Activated T-helper 1 cell treated with anti-CD3 and anti-CD28 coated beads, Interleukin-2, amount 50 U/mL, for 16 hours (primary cell): ENCODE results near the gene FAM181B.

Experiments used
- DNase-seq, 2 donors: peaks; one replicate each; pipeline ENCODE4 v3.0.0-alpha.2; 2020; ENCODE audit warnings: low read depth in 1 of 2, low spot score in 1 of 2

The FAM181B gene, protein sequence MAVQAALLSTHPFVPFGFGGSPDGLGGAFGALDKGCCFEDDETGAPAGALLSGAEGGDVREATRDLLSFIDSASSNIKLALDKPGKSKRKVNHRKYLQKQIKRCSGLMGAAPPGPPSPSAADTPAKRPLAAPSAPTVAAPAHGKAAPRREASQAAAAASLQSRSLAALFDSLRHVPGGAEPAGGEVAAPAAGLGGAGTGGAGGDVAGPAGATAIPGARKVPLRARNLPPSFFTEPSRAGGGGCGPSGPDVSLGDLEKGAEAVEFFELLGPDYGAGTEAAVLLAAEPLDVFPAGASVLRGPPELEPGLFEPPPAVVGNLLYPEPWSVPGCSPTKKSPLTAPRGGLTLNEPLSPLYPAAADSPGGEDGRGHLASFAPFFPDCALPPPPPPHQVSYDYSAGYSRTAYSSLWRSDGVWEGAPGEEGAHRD

DNA sequence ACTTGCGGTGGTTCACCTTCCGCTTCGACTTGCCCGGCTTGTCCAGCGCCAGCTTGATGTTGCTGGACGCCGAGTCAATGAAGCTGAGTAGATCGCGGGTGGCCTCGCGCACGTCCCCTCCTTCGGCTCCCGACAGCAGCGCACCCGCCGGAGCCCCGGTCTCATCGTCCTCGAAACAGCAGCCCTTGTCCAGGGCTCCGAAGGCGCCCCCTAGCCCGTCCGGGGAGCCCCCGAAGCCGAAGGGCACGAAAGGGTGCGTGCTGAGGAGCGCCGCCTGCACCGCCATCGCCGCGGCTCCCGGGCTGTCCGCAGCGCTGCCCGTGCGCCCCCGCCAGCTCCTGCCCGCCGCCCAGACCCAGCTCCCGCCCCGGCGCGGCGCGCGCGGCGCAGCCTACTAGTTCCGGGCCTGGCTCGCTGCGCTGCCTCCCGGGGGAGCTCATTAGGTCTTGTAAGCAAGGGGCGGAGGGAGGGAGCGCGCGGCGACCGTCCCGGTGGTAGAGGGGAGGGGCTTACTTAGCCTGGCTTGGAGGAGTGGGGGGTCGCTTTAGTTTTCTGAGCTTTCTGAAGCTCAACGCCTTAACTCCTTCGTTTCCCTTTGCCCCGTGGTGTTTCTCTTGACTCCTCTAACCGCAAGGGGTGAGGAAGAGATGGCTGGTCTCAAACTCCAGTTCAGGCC, at the start of gene FAM181B:
Gene FAM181B (minus strand): TSS at position 421 of the 676 bp plus-strand sequence. CDS start 135 bp downstream, at position 286.
- no peak for DNase-seq

DNA sequence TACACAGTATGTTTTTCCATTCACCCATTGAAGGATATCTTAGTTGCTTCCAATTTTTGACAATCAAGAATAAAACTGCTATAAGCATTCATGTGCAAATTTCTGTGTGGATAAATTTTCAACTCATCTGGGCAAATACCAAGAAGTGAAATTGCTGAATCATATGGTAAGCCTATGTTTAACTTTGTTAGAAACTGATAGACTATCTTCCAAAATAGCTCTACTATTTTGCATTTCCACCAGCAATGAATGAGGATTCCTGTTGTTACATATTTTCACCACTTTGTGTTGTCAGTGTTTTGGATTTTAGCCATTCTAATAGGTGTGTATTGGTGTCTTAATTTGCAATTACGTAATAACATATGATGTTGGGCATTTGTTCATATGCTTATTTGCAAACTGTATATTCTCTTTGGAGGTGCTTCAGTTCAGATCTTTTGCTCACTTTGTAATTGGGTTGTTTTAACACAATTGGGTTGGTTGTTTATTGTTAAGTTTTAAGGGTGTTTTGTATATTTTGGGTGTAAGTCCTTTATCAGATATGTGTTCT, 49.2 kb upstream of the FAM181B start:
- DNase-seq: no peak

DNA sequence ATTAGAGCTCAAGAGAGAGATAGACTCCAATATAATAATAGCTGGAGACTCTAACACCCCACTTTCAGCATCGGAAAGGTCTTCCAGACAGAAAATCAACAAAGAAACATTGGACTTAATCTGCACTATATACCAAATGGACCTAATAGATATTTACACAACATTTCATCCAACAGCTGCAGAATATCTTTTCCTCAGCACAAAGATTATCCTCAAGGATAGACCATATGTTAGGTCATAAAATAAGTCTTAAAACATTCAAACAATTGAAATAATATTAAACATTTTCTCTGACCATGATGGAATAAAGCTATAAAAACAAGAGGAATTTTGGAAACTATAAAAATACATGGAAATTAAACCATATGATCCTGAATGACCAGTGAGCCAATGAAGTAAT, 45.1 kb upstream of the FAM181B start:
- DNase-seq: no peak

DNA sequence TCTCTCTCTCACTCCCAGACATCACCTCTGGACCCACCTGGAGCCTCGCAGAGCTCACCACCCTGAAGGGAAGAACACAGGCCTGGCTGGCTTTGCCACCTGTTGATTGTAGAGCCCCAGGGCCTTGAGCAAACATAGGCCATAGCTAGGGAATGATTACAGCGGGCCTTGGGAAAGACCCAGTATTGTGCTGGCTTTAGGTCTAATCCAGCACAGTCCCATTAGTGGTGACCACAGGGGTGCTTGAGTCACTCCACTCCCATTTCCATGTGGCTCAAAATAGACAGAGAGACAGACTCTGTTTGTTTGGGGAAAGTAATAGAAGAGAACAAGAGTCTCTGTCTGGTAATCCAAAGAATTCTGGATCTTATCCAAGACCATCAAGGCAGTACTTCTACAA, 42.7 kb upstream of the FAM181B start:
- DNase-seq: no peak

DNA sequence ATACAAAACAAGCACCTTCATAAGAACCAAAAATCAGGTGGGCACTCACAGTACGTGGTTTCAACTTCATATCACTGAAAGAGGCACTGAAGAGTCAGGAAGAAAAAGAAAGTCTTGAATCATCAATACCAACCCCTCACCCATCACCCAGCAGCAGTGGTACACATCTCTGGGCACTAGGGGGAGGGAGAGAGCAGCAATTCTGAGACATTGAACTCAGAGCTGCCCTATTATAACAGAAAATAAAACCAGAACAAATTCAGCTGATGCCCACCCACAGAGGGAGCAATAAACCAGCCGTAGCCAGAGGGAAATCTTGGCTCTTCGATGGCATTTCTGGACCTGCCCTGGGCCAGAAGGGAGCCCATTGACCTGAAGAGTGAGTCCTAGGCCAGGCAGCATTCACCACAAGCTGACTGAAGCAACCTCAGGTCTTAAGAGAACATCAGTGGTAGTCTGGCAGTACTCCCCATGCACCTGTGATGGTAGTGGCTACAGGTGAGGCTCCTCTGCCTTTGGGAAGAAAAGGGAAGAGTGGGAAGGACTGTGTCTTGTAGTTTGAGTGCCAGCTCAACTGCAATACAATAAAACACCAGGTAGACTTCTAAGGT, 42.2 kb upstream of the FAM181B start:
- no peak for DNase-seq

DNA sequence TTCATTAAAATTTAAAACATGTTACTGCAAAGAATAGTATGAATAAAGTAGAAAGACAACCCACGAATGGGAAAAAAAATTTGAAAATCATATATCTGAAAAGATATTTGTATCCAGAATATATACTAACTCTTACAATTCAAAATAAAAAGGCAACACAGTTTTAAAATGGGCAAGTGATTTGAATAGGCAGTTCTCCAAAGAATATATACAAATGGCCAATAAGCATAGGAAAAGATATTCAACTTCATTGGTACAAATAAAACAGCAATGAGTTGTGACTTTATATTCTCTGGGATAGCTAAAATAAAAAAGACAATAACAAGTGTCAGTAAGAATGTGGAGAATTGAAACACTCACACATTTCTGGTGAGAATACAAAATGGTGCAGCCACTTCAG, 41.6 kb upstream of the FAM181B start:
- no peak for DNase-seq

DNA sequence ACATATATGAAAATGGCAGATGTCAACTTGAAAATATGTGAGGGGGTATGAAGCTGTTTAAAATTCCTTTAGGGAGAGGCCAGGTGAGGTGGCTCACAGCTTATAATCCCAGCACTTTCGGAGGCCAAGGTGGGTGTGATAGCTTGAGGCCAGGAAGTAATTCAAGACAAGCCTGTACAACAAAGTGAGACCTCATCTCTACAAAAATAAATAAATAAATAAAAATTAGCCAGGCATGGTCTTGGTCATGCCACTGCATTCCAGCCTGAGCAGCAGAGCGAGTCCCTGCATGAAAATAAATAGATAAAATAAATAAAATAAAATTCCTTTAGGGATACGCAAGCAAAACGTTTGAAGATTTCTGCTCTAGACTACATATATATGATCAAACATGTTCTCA, 38.1 kb upstream of the FAM181B start:
- DNase-seq: no peak

DNA sequence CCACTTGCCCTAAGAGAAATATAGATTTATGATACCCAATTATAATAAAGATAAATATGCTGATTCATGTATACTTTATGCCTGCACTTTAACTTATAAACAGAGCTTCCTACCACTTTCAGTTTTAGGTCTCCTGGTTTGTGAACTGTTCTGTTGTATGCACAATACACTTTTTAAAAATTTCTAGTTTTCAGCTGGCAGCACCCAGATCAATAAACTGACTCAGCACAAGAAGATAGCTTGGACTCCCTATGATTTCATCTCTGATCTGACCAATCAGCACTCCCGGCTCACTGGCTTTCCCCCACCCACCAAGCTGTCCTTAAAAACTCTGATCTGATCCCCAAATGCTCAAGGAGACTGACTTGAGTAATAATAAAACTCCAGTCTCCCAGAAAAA, 33.5 kb upstream of the FAM181B start:
- no peak for DNase-seq

DNA sequence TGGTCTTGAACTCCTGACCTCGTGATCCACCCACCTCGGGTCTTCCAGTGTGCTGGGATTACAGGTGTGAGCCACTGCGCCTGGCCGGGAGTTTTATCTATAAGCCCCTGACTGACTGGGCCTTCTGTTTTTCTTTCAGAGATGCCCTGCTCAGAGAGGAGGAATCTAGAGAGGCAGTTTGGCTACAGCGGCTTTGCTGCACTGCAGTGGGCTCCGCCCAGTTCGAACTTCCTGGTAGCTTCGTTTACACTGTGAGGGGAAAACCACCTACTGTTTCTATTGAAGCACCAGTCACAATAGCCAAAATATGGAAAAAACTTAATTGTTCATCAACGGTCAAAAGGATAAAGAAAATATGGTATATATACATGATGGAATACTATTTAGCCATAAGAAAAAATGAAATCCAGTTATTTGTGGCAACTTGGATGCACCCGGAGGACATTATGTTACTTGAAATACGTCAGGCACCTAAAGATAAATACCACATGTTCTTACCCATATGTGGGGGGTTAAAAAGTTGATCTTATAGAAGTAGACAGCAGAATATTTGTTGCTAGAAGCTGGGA, 31.9 kb upstream of the FAM181B start:
- DNase-seq: no peak

DNA sequence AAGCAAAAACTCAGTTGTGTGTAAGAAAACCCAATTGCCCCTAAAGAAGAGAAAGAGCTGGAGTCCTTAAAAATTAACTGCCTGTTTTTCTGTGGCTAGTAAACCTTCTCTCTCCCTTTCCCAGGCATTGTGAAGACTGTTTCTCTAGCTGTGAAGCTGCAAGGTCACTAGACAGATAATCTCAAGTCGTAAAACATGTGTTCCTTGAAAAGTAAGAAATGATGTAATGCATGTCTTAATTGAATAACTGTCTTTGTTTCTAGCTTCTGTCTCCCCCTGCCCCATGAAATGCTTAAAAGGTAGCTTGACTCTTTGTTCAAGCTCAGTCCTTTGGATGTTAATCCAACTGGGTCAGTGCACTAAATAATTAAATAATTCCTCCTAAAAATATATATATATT, 29.5 kb upstream of the FAM181B start:
- DNase-seq: no peak

DNA sequence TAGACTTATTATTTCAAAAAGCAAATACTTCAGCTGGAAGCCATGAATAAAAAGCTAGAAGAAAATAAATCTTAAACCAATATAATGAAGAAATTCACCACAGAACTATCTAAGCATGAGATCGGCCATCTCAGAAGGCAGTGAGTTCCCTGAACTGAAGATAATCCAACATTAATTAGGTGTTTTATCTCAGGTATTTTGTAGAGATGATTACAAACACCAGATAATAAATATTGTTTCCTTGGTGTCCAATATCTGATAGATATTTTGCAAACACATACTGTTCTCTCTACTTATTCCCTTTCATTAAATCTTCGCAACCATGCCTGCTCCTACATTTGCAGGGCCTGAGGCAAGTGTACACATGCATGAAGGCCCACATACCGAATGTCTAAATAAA, 26.0 kb upstream of the FAM181B start:
- no peak for DNase-seq

DNA sequence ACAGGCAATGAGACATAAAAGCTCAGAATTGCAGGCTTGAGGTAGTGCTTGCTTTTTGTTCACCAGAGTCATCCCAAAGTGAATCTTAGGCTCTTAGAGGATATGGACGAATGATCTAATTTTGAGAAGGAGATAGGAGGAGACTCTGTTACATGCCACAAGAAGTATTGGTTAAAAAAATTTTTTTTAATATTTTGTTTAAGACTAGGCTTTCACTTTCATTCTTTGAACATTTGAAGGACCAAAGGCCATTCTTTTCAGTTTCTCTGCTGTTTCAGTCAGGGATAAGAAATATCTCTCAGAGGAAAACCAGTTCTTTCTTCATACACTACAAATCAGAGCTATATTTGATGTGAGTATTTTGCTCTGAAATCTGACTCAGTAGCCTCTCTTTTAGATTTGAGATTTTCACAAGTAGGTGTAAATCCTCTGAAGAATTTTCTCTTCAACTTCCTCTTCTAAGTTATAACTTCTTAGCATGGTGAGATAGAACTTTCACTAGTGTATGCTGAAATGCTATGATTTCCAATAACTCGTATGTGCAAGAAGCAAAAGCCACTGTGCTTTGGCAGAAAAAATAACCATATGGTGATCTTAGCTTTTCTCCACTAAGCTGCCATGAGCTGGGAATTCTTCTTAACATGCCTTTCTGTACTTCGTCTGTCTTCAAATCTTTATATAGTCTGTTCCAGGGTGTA, 24.1 kb upstream of the FAM181B start:
- no peak for DNase-seq

DNA sequence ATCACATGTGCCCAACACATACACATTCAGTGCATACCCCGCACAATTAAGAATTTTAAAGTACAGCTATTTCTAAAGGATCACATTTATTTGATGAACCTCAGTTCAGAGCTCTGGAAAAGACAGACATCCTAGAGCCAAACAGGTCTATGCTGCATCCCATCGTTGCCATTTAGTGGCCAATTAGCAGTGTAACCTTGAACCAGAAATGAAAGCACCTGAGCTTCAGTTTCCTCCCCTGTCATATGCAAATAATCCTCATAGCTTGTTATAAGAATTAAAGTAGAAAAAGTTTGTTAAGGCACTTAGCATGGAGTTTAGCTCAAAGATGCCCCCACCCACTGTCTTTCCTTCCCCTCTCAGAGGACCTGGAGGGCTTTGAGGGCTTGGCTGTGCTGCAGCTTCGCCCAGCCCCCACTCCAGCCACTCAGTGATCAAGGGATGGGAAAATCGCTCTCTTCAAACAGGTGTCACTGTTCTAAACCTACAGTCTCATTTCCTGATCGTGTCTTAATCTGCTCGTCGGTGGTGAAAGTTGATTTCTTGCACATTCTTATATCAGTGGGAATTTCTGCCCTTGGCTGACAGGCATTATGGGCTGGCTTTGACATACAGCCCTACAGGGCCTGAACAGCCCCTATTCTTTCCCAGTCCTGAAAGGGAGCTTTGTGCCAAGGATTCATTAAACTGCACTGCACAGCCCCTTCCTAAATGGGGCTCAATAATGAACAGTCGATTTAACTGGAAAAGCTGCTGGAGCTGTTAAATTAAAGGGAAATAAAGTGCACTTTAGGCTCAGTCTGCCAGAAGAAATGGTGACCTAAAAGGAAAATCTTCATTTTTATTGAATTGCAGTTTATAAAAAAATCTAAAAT, 23.3 kb upstream of the FAM181B start:
- no peak for DNase-seq

DNA sequence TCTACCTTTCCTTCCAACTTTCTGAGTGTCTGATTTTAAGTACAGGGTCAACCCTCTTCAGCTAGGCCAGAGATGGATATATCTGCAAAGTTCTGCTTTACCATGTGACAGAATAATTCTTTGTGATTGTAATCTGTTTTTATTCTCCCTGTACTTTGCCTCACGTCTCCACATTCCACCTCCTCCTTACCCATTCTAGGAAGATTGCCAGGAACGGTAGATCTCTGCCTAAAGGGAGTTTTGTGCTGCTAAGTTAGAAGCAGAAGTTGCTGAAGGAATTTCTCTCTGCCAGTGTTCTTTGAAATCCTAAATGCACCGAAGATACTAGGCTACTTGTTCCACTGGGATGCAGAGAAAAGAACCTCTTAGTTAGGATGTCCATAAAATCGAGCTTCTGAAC, 20.7 kb upstream of the FAM181B start:
- no peak for DNase-seq

DNA sequence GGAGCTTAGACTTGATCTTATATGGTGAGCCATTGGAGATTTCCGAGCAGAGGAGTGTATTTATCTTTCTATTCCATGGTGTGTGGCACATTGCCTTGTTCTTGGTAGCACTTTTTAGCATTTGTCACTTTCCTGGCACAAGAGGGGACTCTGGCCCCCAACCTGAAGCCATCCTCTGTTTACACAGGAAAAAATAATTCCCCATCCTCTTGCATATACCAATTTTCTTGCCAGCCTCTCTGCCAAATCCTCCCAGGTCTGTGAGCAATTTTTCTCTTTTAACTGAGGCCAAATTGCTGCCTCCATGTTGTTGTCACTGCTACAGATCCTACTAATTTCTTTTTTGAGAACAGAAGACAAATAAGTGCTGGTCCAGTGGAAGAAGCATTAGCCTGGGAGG, 20.3 kb upstream of the FAM181B start:
- no peak for DNase-seq

DNA sequence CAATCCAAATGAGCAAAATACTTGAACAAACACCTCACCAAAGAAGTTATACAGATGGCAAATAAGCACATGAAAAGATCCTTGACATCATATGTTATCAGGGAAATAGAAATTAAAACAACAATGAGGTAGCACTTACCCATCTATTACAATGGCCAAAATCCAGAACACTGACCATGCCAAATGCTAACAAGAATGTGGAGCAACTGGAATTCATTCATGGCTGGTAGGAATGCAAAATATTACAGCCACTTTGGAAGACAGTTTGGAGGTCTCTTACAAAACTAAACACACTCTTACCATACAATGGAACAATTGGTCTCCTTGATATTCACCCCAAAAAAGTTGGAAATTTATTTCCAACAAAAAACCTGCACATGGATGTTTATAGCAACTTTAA, 19.1 kb upstream of the FAM181B start:
- no peak for DNase-seq

DNA sequence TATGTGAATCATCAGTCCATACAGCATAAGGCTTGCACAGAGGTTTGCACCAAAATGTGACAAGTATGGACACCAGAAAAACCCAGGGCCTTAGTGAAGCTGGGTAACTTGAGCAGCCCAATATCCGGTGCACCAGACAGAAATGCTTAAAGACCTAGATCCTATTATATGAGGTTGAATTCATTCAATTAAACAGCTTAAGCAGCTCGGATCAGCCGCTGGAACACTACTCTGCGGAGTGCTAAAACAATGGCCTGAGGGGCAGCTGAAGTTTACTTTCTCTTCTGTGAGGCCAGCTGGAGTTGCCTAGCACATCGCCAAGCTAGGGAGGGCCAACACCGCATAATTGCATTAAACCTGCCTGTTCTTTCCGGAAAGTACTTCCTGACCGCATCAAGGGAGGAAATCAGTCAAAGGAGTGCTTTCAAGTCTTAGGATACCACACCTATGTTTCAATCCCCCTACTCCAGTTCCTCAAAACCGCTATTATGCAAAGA, 17.0 kb upstream of the FAM181B start:
- no peak for DNase-seq

DNA sequence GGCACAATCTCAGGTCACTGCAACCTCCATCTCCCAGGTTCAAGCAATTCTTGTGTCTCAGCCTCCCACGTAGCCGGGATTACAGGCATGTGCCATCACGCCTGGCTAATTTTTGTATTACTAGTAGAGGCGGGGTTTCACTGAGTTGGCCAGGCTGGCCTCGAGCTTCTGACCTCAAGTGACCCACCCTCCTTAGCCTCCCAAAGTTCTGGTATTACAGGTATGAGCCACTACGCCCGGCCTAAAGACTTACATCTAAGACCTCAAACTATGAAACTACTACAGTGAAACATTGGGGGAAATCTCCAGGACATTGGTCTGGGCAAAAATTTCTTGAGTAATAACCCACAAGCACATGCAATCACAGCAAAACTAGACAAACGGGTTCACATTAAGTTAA, 13.8 kb upstream of the FAM181B start:
- DNase-seq: no peak

DNA sequence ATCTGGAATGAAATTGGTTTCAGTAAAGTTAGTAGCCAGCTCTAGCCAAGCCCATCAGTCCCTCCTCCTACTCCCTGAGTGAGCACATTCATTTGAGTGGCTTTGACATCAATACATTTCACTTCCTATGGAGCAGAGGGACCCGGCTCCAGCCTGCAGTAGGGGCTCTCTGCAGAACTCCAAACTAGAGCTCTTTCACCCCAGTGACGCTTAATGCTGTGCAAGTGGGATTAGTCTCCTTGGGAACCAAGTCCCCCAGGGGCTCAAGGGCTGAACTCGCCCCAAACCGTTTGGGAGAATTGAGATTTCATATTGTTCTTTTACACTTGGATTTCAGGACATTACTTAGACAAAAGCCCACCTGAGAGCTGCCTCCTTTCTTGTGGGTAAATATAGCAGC, 4.4 kb upstream of the FAM181B start:
- no peak for DNase-seq

DNA sequence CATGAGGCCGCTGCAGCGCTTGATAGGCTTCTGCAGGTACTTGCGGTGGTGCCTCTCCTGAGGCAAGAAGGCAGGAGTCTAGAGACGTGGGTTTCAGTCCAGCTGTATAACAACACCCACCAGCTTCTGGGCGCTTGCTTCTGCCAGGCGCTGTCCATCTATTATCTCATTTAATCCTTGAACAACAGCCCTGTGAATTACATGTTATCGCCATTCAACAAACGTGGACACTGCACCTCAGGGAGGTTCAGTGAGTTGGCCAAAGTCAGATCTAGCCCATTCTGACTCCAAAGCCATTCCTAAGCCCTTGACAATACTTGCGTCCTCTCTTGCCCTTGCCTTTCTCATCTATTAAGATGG, 436 bp upstream of the FAM181B start:
- no peak for DNase-seq
